ENCODE results near the gene CHST7.

CHST7 gene

GRCh38 chrX:46645614-46646013 lies 72.0 kb downstream of the CHST7 start:
- no peak overlapping the region for H3K4me3 ChIP-seq (ENCODE audit: low read depth, low read length)

DNA sequence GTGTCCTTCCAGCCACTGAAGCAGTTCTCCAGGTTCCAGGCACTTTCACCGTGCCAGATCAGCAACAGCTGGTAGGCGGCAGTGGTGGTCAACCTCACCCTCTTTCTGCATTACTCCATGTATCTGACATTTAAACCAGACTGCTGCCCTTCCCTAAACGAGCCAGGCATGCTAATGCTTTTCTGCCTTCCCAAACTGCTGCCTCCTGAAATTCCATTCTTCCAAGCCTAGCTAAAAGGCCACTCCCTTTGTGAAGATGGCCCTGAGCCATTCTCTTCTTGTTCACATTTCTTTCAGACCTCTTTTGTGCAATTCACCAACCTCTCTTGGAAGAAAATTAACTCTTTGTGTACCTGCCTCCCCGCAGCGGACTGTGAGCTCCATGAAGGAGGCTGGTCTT lies 73.7 kb downstream of the CHST7 start:
- no peak overlapping the region for H3K4me3 ChIP-seq (ENCODE audit: low read depth, low read length)
